ENCODE measurements around the gene MGAT5B.

GRCh38 chr17:76995387-76996105, 127.3 kb downstream of the MGAT5B start:
- TF ChIP-seq, protein P1, sequence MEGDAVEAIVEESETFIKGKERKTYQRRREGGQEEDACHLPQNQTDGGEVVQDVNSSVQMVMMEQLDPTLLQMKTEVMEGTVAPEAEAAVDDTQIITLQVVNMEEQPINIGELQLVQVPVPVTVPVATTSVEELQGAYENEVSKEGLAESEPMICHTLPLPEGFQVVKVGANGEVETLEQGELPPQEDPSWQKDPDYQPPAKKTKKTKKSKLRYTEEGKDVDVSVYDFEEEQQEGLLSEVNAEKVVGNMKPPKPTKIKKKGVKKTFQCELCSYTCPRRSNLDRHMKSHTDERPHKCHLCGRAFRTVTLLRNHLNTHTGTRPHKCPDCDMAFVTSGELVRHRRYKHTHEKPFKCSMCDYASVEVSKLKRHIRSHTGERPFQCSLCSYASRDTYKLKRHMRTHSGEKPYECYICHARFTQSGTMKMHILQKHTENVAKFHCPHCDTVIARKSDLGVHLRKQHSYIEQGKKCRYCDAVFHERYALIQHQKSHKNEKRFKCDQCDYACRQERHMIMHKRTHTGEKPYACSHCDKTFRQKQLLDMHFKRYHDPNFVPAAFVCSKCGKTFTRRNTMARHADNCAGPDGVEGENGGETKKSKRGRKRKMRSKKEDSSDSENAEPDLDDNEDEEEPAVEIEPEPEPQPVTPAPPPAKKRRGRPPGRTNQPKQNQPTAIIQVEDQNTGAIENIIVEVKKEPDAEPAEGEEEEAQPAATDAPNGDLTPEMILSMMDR (conservative IDR thresholded peaks at IDR 0.05 in 1 of 2, IDR thresholded peaks at IDR 0.05 in 1 of 2; ENCODE audit: extremely low read depth in 1 of 2, insufficient read depth in 1 of 2, low read depth in 1 of 2, low read length in 2 of 2), result no peak
- no peak for TF ChIP-seq EZH2 (IDR thresholded peaks at IDR 0.05; ENCODE audit: borderline replicate concordance, low read length)
